ENCODE measurements around the gene DLL4. TPM values are rescaled to one million over a fixed set of nuclear protein-coding genes. Genes with fewer than 3 reads are reported as not detected.

Gene DLL4
- total and polyA plus RNA-seq, 2 experiments from 2014 or later = 2.3 TPM; not detected in 1

DNA sequence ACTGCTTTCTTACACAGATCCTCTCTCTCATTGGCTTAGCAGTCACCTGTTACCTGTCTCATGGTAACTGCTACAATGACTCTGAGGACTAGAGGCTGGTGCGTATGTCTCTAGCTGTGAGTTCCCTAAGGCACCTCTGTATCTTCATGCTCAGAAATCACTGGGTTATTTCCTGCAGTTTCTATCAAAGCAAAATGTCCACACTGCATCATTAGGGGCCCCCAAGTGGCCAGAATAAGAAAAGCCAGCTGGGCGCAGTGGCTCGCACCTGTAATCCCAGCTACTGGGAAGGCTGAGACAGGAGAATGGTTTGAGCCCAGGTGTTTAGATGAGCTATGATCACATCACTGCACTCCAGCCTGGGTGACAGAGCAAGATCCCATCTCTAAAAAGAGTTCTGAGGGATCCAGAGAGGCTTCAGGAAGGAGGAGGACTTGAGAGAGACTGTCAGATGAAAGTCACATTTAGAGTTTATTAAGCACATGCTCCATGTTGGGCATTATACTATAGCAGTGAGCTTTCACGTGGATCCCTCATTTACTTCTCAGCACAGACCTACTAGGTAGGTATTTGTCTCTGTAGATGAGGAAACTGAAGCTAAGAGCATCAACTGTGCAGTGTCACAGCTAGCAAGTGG lies 37.2 kb upstream of the DLL4 start:
- Histone ChIP-seq H4K20me1 (ENCODE audit: insufficient read depth, poor library complexity, severe bottlenecking) (no peaks in the 10 kb centered on the region), H3K36me3 (replicated peaks; ENCODE audit: insufficient read depth, low read depth) (no peaks in the 10 kb centered on the region), H3K4me2 (no peak overlapping the region), H3K9me3 (ENCODE audit: low read depth) (no peaks in the 10 kb centered on the region), H3K4me3 (no peak overlapping the region), H3K4me1 (ENCODE audit: insufficient read depth) (peaks cover 9% of the 10 kb centered on the region), H3K79me2 (peaks cover 23% of the 10 kb centered on the region), H3K9me2 (replicated peaks; ENCODE audit: insufficient read depth) (no peaks in the 10 kb centered on the region), H3K27ac (peak overlapping the region; percentile 37), H3K27me3 (no peaks in the 10 kb centered on the region), H2AFZ (no peak overlapping the region)
- 15% methylated on average over 4 of the region's 4 CpGs for WGBS (ENCODE audit: low lambda C conversion rate, missing lambda C conversion rate)
- peak; percentile 81 for DNase-seq (ENCODE audit: low spot score)
- TF ChIP-seq EZH2 (IDR thresholded peaks at IDR 0.05; ENCODE audit: borderline replicate concordance) = no peak
- TF ChIP-seq, protein P1, sequence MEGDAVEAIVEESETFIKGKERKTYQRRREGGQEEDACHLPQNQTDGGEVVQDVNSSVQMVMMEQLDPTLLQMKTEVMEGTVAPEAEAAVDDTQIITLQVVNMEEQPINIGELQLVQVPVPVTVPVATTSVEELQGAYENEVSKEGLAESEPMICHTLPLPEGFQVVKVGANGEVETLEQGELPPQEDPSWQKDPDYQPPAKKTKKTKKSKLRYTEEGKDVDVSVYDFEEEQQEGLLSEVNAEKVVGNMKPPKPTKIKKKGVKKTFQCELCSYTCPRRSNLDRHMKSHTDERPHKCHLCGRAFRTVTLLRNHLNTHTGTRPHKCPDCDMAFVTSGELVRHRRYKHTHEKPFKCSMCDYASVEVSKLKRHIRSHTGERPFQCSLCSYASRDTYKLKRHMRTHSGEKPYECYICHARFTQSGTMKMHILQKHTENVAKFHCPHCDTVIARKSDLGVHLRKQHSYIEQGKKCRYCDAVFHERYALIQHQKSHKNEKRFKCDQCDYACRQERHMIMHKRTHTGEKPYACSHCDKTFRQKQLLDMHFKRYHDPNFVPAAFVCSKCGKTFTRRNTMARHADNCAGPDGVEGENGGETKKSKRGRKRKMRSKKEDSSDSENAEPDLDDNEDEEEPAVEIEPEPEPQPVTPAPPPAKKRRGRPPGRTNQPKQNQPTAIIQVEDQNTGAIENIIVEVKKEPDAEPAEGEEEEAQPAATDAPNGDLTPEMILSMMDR (IDR thresholded peaks at IDR 0.05; ENCODE audit: poor library complexity) = peak; percentile 76
- no peak for TF ChIP-seq EZH2phosphoT487 (IDR thresholded peaks at IDR 0.05; ENCODE audit: low read depth, severe bottlenecking, unreplicated experiment)

- no peaks in the 10 kb centered on the region for H3K36me3 ChIP-seq (replicated peaks; ENCODE audit: insufficient read depth, low read depth)
- H3K9me3 ChIP-seq (ENCODE audit: low read depth) = no peaks in the 10 kb centered on the region
- H3K79me2 ChIP-seq = peaks cover 29% of the 10 kb centered on the region
- WGBS (ENCODE audit: low lambda C conversion rate, missing lambda C conversion rate) = 78% methylated on average over 2 of the region's 2 CpGs
- no peak overlapping the region for H3K27ac ChIP-seq
- no peak overlapping the region for H3K4me3 ChIP-seq
- H3K27me3 ChIP-seq = no peaks in the 10 kb centered on the region
- H2AFZ ChIP-seq = no peak overlapping the region
- TF ChIP-seq EZH2phosphoT487 (IDR thresholded peaks at IDR 0.05; ENCODE audit: low read depth, severe bottlenecking, unreplicated experiment) (no peak), EZH2 (IDR thresholded peaks at IDR 0.05; ENCODE audit: borderline replicate concordance) (no peak)
- TF ChIP-seq, protein P1 (IDR thresholded peaks at IDR 0.05; ENCODE audit: poor library complexity) = no peak
- H3K4me1 ChIP-seq (ENCODE audit: insufficient read depth) = peaks cover 9% of the 10 kb centered on the region
- DNase-seq (ENCODE audit: low spot score) = no peak
- no peak overlapping the region for H3K4me2 ChIP-seq
- H3K9me2 ChIP-seq (replicated peaks; ENCODE audit: insufficient read depth) = no peaks in the 10 kb centered on the region
- no peaks in the 10 kb centered on the region for H4K20me1 ChIP-seq (ENCODE audit: insufficient read depth, poor library complexity, severe bottlenecking)
These were observed 36.6 kb upstream of the DLL4 start for GRCh38 chr15:40892447-40893012.

DNA sequence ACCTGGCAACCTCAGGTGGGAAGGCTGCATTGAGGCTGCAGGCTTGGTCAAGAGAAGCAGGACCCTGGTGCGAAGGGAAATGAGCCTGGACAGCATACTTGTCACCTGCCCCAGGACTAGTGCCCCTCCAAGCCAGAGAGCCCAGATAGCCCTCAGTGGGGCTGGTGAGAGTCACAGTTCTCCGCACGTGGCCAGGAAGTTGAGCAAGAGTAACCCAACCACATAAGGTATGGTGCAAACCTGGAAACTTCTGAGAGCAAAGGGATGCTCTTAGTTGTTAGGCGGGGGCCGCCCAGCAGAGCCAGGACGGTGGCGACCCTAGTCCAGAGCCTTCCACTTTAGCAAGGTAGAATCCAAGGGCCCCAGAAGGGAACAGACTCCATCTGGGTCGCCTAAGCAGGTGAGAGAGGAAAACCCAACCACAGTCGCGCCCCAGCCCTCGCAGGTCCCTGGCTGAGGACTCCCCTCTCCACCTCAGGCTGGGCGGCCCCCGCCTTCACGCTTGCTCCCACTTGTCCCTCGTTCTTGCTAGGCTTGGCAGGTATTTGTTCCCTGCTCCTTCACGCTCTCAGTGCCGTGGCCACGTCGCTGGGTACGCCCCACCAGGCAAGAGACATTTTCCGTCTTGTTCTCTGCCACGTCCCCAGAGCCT lies 36.0 kb upstream of the DLL4 start:
- Histone ChIP-seq H3K4me3 (no peak overlapping the region), H3K36me3 (replicated peaks; ENCODE audit: insufficient read depth, low read depth) (no peaks in the 10 kb centered on the region), H3K4me1 (ENCODE audit: insufficient read depth) (peaks cover 9% of the 10 kb centered on the region), H3K4me2 (peak overlapping the region; percentile 79), H3K9me3 (ENCODE audit: low read depth) (no peaks in the 10 kb centered on the region), H3K79me2 (peaks cover 32% of the 10 kb centered on the region), H3K27ac (peak overlapping the region; percentile 68), H4K20me1 (ENCODE audit: insufficient read depth, poor library complexity, severe bottlenecking) (no peaks in the 10 kb centered on the region), H3K9me2 (replicated peaks; ENCODE audit: insufficient read depth) (no peaks in the 10 kb centered on the region), H2AFZ (peak overlapping the region; percentile 62), H3K27me3 (no peaks in the 10 kb centered on the region)
- DNase-seq (ENCODE audit: low spot score) = no peak
- TF ChIP-seq EZH2 (IDR thresholded peaks at IDR 0.05; ENCODE audit: borderline replicate concordance) = no peak
- TF ChIP-seq, protein P1 (IDR thresholded peaks at IDR 0.05; ENCODE audit: poor library complexity) = no peak
- TF ChIP-seq EZH2phosphoT487 (IDR thresholded peaks at IDR 0.05; ENCODE audit: low read depth, severe bottlenecking, unreplicated experiment) = no peak
- 96% methylated on average over 22 of the region's 22 CpGs for WGBS (ENCODE audit: low lambda C conversion rate, missing lambda C conversion rate)
